22Rv1 (cell line): ENCODE measurements around the gene WDR77.

Experiments
- CTCF ChIP-seq: fragments of 450-650 bp; IDR thresholded peaks from 2 replicates; pipeline ENCODE4 v1.5.1; 2017; ENCODE audit warnings: mild to moderate bottlenecking
- ZFX ChIP-seq: fragments of 450-650 bp; IDR thresholded peaks from 2 replicates; pipeline ENCODE4 v1.6.1; 2017; ENCODE audit warnings: antibody characterized with exemption, borderline replicate concordance

GRCh38 chr1:111402083-111402482, 47.0 kb downstream of the WDR77 start:
- TF ChIP-seq CTCF (no peak), ZFX (no peak)
